GM18508 (cell line): ENCODE results near the gene IBTK.
A peak's percentile ranks its signal among the peaks of the same experiment; 100 is the strongest.
"Not testable (repeated sequence)": the region's sequence is repeated elsewhere in the genome, so short reads cannot be mapped to it uniquely, and the experiment has no call there.

Experiments
- ATAC-seq: cut with Tn5 transposase; IDR thresholded peaks from one replicate; pipeline ENCODE4 v1.9.1; 2021; ENCODE audit warnings: moderate number of reproducible peaks; ENCODE audit not compliant: insufficient read depth, unreplicated experiment

IBTK gene

GRCh38 chr6:82247505-82248272, at the start of gene IBTK:
Gene IBTK (minus strand): TSS chr6:82247744. CDS start chr6:82240486, 7,258 bp downstream.
- ATAC-seq, result peak; percentile 68

DNA sequence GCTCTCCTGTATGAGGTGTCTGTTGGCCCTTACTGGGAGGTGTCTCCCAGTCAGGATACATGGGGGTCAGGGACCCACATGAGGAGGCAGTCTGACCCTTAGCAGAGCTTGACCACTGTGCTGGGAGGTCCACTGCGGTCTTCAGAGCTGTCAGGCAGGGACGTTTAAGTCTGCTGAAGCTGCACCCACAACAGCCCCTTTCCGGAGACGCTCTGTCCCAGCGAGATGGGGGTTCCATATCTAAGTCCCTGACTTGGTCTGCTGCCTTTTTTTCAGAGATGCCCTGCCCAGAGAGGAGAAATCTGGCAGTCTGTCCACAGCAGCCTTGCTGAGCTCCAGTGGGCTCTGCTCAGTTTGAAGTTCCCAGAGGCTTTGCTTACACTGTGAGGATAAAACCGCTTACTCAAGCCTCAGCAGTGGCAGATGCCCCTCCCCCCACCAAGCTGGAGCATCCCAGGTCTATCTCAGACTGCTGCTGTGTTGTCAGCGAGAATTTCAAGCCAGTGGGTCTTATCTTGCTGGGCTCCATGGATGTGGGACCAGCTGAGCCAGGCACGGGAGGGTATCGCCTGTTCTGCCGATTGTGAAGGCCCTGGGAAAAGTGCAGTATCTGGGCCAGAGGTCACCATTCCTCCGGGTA, 36.3 kb upstream of the IBTK start:
- no peak for ATAC-seq

GRCh38 chr6:82281550-82281949, 34.0 kb upstream of the IBTK start:
- ATAC-seq, result not testable (repeated sequence)

DNA sequence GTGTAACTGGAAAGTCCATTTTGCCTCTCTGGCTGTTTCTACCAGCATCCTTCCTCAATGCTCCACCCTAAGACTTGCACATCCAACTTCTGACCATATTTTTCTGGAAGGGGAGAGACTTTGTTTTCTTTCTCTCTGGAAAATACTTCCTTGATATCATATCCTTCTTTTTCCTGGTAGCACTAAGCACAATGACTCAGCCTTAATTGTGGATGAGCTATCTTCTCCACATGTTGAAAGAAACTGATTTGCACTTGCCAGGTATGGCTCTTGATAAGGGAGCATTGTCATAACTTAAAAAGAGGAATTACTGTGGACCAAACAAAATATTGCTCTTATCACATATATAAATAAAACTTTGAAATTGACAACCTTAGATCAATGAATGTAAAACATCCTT, 30.1 kb upstream of the IBTK start:
- no peak for ATAC-seq

GRCh38 chr6:82275686-82276085, 28.1 kb upstream of the IBTK start:
- ATAC-seq, result no peak

DNA sequence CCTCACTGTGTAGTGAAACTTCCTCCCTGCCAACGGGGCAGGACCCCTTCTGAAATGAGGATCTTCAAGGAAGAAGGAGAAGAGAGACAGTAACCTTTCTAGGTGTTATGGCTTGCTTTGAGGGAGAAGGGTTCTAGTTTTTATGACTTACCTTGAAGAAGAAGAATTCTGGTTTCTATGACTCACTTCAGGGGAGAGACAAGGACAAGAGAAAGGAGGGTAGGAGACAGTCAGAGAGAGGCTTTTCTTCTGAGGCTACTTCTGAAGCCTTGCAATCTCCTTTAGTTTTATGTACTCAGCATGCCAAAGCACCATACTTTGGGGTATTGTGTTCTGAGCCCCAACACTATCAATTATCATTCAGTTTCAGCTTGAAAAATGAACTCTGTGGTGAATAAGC, 25.8 kb upstream of the IBTK start:
- no peak for ATAC-seq

DNA sequence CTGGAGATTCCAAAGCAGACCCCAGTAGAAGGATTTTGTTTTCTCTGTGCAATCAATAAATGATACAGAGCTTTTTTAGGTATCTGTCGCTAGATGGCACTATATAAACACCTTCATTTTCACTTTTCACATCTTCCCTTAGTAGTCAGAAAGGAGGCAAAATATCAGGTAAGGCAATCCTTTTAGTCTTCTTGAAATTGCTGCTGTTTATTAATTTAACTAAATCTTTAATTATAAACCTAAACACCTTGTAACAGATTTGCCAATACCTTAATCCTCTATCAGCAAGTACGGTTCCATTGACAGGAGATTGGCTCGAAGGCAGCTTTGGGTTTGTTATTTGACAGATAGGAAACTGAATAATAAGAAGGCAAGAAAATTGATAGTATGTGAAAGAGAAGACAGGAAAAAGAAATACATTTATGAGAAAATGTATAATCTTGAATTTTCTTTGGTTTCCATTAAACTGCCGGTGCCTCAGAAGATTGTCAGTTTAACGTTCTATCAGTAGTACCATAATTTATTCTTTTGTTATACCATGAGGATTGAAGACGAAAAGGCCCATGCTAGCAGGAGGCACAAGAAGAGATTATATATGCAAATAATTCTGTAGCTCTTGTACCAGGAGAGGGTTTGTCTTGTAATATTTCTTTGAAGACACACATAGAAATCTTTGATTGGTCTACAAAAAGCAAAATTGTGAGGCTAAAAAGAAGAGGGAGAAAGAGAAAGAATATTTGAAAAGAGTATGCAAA, 23.5 kb upstream of the IBTK start:
- ATAC-seq, result peak; percentile 48

- no peak for ATAC-seq
These were observed 20.8 kb upstream of the IBTK start for GRCh38 chr6:82268301-82268846.

GRCh38 chr6:82264824-82265223, 17.3 kb upstream of the IBTK start:
- ATAC-seq, result no peak

DNA sequence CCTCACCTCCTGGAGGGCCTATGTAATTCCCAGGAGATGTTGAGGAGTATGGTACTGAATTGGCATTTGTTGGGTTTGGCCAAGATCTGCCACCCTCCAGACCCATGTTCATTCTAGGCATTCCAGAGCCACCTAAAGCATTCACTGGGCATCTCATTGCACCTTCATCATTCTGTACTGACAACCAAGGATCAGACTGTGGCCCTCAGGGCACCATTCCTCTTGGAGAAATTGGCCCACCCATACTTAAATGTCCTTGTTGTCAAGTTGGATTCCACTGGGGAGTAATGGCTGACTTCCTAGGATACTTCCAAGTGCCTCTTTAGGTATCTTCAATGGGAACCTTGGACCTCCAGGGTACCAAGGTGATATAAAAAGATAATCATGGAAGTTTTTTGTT, 16.8 kb upstream of the IBTK start:
- no peak for ATAC-seq

GRCh38 chr6:82263916-82264315, 16.4 kb upstream of the IBTK start:
- no peak for ATAC-seq

DNA sequence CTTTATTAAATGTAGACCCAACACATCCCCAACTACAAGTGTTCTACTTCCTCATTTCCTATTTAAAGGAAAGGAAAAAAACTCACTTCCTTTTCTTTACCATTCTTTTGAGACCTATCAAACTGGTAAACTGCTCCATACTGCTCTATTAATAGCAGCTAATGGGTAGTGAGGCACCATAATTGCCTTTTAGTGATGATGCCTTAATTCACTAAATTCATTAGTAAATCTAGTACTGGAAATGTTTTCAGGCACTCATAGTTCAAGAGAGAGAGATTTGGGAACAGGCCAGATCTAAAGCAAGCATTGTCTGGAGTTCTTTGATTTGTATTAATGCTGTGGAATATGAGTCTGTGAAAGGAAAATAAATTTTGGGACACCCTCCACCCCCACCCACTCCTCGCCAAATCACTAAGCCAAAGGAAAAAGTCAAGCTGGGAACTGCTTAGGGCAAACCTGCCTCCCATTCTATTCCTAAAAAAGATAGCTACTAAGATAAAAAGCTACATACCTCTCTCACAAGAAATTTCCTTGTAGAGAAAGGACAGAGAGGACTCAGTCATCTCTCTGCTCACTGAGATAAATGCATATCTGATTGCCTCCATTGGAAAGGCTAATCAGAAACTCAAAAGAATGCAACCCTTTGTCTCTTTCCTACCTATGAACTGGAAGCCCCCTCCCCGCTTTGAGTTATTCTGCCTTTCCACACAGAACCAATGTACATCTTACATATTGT, 13.6 kb upstream of the IBTK start:
- no peak for ATAC-seq

DNA sequence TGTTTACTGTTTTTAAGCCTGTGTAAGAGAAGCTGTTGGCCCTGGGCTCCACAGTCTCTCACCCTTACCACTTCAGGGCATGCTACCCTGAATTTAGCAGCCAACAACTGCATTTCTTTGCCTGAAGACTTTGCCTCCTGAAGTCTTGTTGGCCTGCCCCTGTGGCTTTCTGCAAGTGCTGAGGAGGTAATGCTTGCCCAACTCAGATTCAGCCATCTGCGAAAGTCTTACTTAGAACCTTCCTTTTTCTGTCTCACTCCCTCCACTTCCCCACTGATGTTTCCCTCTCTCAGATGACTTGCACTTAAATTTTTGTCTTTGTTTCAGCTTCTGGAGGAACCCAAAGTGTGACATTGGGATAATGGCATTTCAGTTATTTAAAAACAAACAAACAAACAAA, 11.8 kb upstream of the IBTK start:
- no peak for ATAC-seq

GRCh38 chr6:82257088-82257774, 9.7 kb upstream of the IBTK start:
- ATAC-seq, result no peak

GRCh38 chr6:82254722-82255121, 7.2 kb upstream of the IBTK start:
- ATAC-seq, result not testable (repeated sequence)

DNA sequence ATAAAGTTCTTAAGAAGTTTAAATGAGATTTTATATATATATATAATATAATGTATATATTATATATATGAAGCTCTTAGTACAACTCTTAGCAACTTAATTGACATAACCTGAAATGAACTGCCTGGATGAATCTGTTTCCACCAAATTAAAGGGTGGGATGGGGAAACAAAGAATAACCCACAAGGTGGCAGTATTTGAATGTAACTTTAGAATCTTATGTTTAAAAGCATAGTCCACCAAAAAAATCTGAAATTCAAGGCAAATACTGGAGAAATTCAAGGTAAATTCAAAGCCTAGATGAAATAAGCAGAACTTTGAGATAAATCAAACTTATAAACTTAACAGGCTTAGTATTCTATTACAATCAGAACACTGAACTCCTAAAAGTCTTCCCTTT, 4.4 kb upstream of the IBTK start:
- no peak for ATAC-seq

DNA sequence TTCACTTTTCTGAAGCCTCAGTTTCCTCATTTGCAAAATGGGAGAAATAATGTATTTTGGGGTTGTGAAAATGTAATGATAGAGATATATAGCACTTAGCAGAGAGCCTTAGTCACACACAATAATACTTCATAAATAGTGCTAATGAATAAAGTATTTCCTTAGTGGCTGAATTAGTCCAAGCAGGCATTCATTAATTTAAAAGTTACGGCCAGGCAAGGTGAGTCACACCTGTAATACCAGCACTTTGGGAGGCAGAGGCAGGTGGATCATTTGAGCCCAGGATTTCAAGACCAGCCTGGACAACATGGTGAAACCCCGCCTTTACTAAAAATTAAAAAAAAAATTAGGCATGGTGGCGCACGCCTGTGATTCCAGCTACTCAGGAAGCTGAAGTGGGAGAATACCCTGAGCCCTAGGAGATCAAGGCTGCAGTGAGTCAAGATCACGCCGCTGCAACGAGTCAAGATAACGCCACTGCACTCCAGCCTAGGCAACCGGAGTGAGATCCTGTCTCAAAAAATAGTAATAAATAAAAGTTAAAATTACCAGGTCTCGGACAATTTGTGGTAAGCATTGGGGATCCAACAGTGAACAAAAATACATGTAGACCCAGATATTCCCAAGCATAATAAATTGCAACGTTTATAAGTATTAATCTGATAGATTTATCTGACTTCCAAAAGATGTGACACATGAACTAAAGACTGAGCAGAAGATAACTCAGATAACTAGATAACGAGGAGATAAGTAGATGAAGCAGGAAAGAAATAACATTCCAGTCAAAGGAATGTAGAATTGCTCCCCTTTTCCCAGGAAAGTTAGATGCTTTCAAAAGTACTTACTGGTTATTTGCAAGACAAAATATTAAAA, 2.1 kb upstream of the IBTK start:
- no peak for ATAC-seq

- peak; percentile 74 for ATAC-seq
These were observed 760 bp upstream of the IBTK start for GRCh38 chr6:82248273-82248735.
